Mucosa of descending colon (tissue), 3 donors: ENCODE results near the gene NCF4. TPM values are rescaled to one million over a fixed set of nuclear protein-coding genes. Genes with fewer than 3 reads are reported as not detected.

Experiments used
- ATAC-seq: fragments of 200-7000 bp; cut with Tn5 transposase; one replicate; pipeline ENCODE4 v1.9.1; 2020; ENCODE audit warnings: mild to moderate bottlenecking, moderate library complexity
- DNase-seq, 3 donors: peaks; one replicate each; pipeline ENCODE4 v3.0.0-alpha.2; 2020
- H3K36me3 ChIP-seq: fragments of 200-600 bp; one replicate; pipeline ENCODE4 v1.8.0; 2021; ENCODE audit warnings: low read depth, mild to moderate bottlenecking
- H3K4me1 ChIP-seq: fragments of 200-600 bp; one replicate; pipeline ENCODE4 v1.8.0; 2021; ENCODE audit warnings: low read depth, mild to moderate bottlenecking
- H3K4me3 ChIP-seq: fragments of 200-600 bp; one replicate; pipeline ENCODE4 v1.8.0; 2021; ENCODE audit warnings: mild to moderate bottlenecking
- H3K9me3 ChIP-seq: fragments of 200-600 bp; one replicate; pipeline ENCODE4 v1.8.0; 2021; ENCODE audit warnings: mild to moderate bottlenecking
- intact Hi-C, 2 donors: fragments of 100-400 bp; cut with DNase I in 1 of 2; cut with micrococcal nuclease in 1 of 2; formaldehyde crosslinking; loops; one replicate each; pipeline versions ENCODE4 v1.11.0 to v1.11.1; 2022; cut with DNase I, micrococcal nuclease
- total RNA-seq, 3 donors: library from RNA; stranded (reverse); fragmentation: NEBNext Ultra II Directional in 2 of 3; extraction: Animal tissue kit (Norgen Biotek cat#: 25700) in 2 of 3; gene quantifications; one replicate each; pipeline versions ENCODE4 v1.2.1 to v1.2.4, GENCODE V29; 2021 to 2023
- TF ChIP-seq, protein P1 (sequence below): fragments of 200-600 bp; IDR thresholded peaks from one replicate; pipeline ENCODE4 v1.8.0; 2022; ENCODE audit warnings: antibody characterized with exemption, mild to moderate bottlenecking
- donor health status: DM: no; HTN: no; CAD: no; lungs with moderate emphysema.
- donor health status: DM: no; HTN: no; CAD: no.
- donor health status: DM: no; HTN: yes; CAD: no.

NCF4 gene
- total RNA-seq, 3 donors from 2014 or later: 6.3 to 15.2 (median 14.8) TPM

DNA sequence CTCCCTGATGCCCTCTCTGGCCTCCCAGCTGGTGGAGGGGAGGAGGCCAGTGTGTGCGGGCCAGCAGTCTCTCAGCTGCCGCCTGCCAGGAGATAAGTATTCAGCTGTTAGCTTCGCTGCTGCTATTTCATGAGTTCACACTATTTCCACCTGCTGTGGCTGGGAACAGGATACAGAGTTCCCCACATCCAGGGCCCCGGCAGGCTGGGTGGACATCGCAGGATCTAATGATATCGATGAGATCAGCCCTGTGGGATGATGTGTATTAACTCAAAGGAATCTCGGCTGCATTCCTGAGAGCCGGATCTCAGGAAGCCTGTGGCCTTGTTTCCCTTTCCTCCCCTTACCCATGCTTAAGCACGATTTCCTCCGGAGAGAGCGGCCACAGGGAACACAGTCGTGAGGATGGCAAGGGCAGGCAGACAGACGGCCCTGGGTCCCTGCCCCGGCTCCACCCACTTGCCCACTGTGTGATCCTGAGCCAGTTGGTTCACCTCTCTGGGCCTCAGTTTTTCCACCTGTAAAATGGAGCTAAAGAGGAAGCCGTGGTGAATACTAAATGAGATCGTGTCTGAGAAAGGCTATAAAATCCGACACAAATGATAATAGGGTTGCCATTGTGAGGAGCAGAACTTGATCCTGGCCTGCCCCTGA lies 37.5 kb upstream of the NCF4 start:
- no peaks in the 10 kb centered on the region for H3K4me1 ChIP-seq
- H3K9me3 ChIP-seq: no peaks in the 10 kb centered on the region
- H3K36me3 ChIP-seq: no peaks in the 10 kb centered on the region
- intact Hi-C loops: no loop called here
- ATAC-seq: no peak
- no peak overlapping the region for H3K4me3 ChIP-seq
- TF ChIP-seq, protein P1, sequence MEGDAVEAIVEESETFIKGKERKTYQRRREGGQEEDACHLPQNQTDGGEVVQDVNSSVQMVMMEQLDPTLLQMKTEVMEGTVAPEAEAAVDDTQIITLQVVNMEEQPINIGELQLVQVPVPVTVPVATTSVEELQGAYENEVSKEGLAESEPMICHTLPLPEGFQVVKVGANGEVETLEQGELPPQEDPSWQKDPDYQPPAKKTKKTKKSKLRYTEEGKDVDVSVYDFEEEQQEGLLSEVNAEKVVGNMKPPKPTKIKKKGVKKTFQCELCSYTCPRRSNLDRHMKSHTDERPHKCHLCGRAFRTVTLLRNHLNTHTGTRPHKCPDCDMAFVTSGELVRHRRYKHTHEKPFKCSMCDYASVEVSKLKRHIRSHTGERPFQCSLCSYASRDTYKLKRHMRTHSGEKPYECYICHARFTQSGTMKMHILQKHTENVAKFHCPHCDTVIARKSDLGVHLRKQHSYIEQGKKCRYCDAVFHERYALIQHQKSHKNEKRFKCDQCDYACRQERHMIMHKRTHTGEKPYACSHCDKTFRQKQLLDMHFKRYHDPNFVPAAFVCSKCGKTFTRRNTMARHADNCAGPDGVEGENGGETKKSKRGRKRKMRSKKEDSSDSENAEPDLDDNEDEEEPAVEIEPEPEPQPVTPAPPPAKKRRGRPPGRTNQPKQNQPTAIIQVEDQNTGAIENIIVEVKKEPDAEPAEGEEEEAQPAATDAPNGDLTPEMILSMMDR: no peak
- no peak for DNase-seq

DNA sequence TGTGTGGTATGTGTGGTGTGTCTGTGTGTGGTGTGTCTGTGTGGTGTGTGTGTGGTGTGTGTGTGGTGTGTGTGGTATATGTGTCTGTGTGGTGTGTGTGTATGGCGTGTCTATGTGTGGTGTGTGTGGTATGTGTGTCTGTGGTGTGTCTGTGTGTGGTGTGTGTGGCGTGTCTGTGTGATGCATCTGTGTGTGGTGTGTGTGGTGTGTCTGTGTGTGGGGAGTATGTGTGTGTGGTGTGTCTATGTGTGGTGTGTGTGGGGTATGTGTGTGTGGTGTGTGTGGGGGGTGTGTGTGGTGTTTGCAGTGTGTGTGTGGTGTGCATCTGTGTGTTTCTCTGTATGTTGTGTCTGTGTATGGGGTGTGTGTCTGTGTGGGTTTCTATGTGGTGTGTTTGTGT lies 36.2 kb upstream of the NCF4 start:
- H3K9me3 ChIP-seq: no peaks in the 10 kb centered on the region
- H3K36me3 ChIP-seq: no peaks in the 10 kb centered on the region
- ATAC-seq (no peak), DNase-seq (no peak)
- H3K4me1 ChIP-seq: no peaks in the 10 kb centered on the region
- intact Hi-C loops: no loop called here
- H3K4me3 ChIP-seq: no peak overlapping the region
- TF ChIP-seq, protein P1: no peak

DNA sequence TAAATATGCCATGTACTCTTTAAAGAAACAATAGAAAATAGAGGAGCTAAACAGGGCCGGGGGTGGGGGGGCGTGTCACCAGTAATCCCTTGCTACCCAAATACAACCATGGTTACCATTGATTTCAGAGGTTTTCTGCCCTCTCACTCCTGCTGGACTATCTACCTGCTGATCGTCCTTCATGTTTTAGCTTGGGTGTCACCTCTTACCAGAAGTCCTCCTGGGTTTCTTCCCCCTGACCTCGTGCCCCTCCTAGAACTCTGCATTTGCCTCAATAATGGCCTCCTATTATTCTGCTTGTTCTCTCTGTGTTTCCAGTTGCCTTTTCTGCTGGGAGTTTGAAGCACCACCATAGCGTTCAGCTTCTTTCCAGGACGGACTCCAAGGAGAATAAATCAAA lies 34.5 kb upstream of the NCF4 start:
- H3K4me1 ChIP-seq: no peaks in the 10 kb centered on the region
- intact Hi-C loops: no loop called here
- no peak overlapping the region for H3K4me3 ChIP-seq
- no peaks in the 10 kb centered on the region for H3K36me3 ChIP-seq
- ATAC-seq (no peak), DNase-seq (no peak)
- TF ChIP-seq, protein P1: no peak
- H3K9me3 ChIP-seq: no peaks in the 10 kb centered on the region

DNA sequence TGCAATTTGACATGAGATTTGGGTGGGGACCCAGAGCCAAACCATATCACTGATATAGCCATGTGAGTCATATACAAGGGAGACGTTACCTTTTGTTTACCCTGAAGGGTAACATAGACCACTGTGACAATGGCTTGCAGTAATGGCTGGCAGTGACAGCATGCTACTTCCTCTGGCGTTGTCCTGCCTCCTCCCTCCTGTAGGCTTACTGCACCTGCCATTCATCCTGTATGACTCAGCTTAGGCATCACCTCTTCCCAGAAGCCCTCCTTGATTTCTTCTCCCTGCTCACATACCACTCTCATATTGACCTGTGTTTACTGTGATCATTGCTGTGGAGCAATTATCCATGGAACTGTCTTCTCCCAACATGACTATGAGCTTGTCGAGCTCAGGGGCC lies 32.0 kb upstream of the NCF4 start:
- H3K9me3 ChIP-seq: no peaks in the 10 kb centered on the region
- ATAC-seq (peak; percentile 59), DNase-seq (no peak)
- TF ChIP-seq, protein P1: no peak
- intact Hi-C loops: no loop called here
- H3K36me3 ChIP-seq: no peaks in the 10 kb centered on the region
- H3K4me1 ChIP-seq: no peaks in the 10 kb centered on the region
- H3K4me3 ChIP-seq: no peak overlapping the region

GRCh38 chr22:36829370-36830002 lies 31.3 kb upstream of the NCF4 start:
- TF ChIP-seq, protein P1: no peak
- no peaks in the 10 kb centered on the region for H3K9me3 ChIP-seq
- H3K4me3 ChIP-seq: no peak overlapping the region
- no peaks in the 10 kb centered on the region for H3K4me1 ChIP-seq
- H3K36me3 ChIP-seq: no peaks in the 10 kb centered on the region
- intact Hi-C loops: no loop called here
- ATAC-seq: no peak
- DNase-seq: no peak
